SK-N-MC (cell line): ENCODE data around the gene RNF5.

Experiments
- DNase-seq: peaks from one replicate; pipeline ENCODE4 v3.0.0-alpha.2; 2011; ENCODE audit warnings: low read depth, low spot score
- H3K27ac ChIP-seq: fragments of 200-600 bp; sonication (generic); 2 replicates; pipeline ENCODE4 v1.5.1; 2016; ENCODE audit warnings: mixed run types
- H3K36me3 ChIP-seq: fragments of 200-600 bp; sonication (generic); 2 replicates; pipeline ENCODE4 v1.6.1; 2017; ENCODE audit warnings: antibody characterized with exemption, low read length, mixed read lengths; ENCODE audit not compliant: insufficient read depth
- H3K4me3 ChIP-seq: fragments of 200-600 bp; sonication (generic); 2 replicates; pipeline ENCODE4 v1.5.1; 2016
- H3K9ac ChIP-seq: fragments of 200-600 bp; sonication (generic); 2 replicates; pipeline ENCODE4 v1.8.0; 2017; ENCODE audit warnings: mixed run types, mixed read lengths; ENCODE audit not compliant: insufficient read length
- H3K9me3 ChIP-seq: fragments of 200-600 bp; sonication (generic); 2 replicates; pipeline ENCODE4 v1.6.1; 2017; ENCODE audit warnings: low read depth, mild to moderate bottlenecking, antibody characterized with exemption, low read length, moderate library complexity, mixed read lengths
- EZH2 ChIP-seq: fragments of 200-600 bp; sonication (generic); IDR thresholded peaks from one replicate; pipeline ENCODE4 v1.6.1; 2017; ENCODE audit warnings: antibody characterized with exemption
- FOXP2 ChIP-seq: optimal IDR thresholded peaks from 2 replicates; pipeline ENCODE3; 2011; ENCODE audit warnings: mild to moderate bottlenecking, moderate library complexity; ENCODE audit not compliant: insufficient read depth; ENCODE audit errors: extremely low read length, control extremely low read depth
- POLR2AphosphoS5 ChIP-seq: IDR thresholded peaks from 2 replicates; pipeline ENCODE4 v1.6.1; 2012; ENCODE audit warnings: mild to moderate bottlenecking, low read depth, low read length, borderline replicate concordance

Gene RNF5

DNA sequence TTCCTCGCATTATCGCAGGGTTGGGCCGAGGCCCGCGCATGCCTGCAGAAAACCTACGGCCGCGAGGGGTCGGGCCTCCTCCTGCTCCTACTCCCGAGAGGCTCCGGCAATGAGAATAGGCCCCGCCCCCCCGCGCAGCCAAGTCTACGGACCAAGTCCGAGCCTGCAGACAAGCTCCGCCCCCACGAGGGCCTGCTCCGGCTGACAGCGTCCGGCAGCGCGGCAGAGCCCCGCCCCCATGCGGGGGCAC is 17.4 kb downstream of the RNF5 start:
- Histone ChIP-seq H3K36me3 (no peaks in the 10 kb centered on the region), H3K9me3 (no peaks in the 10 kb centered on the region), H3K4me3 (peak overlapping the region; percentile 87), H3K27ac (peak overlapping the region; percentile 90), H3K9ac (peak overlapping the region; percentile 87)
- no peak for TF ChIP-seq POLR2AphosphoS5
- no peak for TF ChIP-seq FOXP2
- no peak for TF ChIP-seq EZH2
- DNase-seq = peak; percentile 90

DNA sequence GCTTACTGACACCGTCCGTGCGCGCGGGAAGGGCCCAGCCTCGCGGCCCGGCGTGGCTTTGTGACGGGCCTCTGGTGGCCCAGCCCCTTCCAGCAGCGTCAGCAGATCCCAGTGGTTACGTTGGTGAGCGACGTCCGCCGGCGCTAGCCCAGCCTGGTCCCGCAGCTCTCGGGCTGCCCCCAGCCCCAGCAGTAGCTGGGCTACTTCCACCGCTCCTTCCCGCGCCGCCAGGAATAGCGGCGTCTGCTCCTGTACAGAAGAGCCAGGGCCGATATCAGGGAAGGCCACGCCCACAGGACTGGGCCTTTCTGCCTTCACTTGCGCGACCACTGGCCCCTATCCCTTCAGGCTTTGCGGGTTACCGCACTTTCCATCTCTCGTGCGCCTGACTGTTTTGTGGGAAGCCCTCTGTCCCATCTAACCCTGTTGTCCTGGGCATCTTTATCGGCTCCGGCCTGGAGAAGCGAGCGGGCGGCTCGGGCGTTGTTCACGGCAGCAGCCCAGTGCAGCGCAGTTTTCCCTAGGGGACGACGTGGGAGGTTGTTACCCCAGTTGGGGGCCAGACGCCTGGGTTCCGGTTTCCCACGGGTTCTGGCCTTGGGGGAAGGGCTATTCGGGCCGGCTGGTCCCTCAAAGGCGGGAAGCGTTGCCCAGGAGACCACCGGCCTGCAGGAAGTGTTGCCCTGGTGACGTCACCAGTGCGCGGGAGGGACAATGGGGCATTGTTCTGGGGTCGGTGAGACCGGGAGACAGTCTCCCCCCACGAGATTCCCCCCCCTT is 17.9 kb downstream of the RNF5 start:
- H3K36me3 ChIP-seq = no peaks in the 10 kb centered on the region
- peak overlapping the region; percentile 90 for H3K27ac ChIP-seq
- H3K9ac ChIP-seq = peak overlapping the region; percentile 87
- no peaks in the 10 kb centered on the region for H3K9me3 ChIP-seq
- DNase-seq = no peak
- peak overlapping the region; percentile 87 for H3K4me3 ChIP-seq
- TF ChIP-seq FOXP2 = peak; percentile 14
- TF ChIP-seq POLR2AphosphoS5 = peak; percentile 83; the same call in 1 of the 2 replicates
- TF ChIP-seq EZH2 = no peak

DNA sequence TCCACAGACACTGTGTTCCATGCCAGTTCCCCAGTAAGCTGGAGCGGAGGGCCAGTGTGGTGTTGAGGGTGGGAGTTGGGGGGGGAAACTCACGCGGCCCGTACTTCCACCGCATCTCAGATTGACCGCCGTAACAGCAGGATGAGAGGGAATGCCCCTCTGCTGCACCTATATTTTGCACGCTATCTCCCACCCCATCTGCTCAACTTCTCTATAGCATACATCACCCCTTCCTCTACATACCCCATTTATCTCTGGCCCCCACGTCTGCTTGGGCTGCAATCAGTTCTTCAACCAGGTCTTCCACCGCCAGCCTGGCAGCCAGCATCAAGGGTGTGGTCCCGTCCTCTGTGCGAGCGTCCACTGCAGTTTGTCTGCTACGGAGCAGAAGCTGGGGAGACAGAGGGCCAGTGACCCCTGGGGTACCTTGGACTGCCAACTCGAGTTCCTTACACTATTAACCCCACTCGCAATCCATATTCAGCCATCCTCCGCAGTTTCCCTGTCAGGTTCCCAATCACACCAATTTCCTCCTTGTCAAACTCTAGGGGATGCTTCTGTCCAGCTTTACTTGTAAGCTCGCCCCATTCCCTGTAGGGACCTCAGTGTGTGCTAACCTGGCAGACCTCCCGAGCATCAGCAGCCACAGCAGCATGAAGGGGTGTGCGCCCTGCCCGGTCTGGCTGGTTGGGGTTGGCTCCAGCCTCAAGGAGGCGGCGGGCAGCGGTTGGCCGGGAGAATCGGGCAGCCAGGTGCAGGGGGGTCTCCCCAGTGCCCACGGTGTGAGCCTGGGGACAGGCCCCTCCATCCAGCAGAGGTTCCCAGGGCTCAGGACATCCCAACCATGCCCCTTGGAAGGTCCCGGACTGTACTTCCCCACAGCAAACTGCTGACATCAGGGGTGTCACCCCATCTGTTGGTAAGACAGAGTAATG is 18.7 kb downstream of the RNF5 start:
- no peak for DNase-seq
- no peaks in the 10 kb centered on the region for H3K36me3 ChIP-seq
- peak overlapping the region; percentile 20 for H3K9ac ChIP-seq
- peak overlapping the region; percentile 87 for H3K4me3 ChIP-seq
- H3K27ac ChIP-seq = peak overlapping the region; percentile 77
- no peaks in the 10 kb centered on the region for H3K9me3 ChIP-seq
- no peak for TF ChIP-seq EZH2
- TF ChIP-seq FOXP2 = no peak
- TF ChIP-seq POLR2AphosphoS5 = no peak

DNA sequence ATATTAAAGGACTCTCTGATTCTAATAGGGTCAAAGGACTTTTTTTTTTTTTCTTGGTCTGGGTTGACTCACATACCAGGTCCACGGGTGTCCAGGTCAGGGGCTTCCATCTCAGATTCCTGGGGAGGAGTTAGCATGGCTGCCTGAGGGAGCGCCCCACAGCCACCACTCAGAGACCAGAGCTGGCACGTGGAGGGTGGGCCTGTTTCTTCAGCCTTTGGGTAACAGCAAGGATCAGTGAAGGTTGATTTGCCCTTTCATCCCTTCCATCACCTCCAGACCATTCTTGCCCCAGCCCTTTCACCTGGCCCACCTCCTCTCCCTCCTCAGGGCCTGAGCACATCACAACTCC is 20.1 kb downstream of the RNF5 start:
- Histone ChIP-seq H3K36me3 (no peaks in the 10 kb centered on the region), H3K4me3 (no peak overlapping the region), H3K9ac (no peak overlapping the region), H3K27ac (no peak overlapping the region), H3K9me3 (no peaks in the 10 kb centered on the region)
- no peak for TF ChIP-seq POLR2AphosphoS5
- TF ChIP-seq FOXP2 = no peak
- TF ChIP-seq EZH2 = no peak
- no peak for DNase-seq

DNA sequence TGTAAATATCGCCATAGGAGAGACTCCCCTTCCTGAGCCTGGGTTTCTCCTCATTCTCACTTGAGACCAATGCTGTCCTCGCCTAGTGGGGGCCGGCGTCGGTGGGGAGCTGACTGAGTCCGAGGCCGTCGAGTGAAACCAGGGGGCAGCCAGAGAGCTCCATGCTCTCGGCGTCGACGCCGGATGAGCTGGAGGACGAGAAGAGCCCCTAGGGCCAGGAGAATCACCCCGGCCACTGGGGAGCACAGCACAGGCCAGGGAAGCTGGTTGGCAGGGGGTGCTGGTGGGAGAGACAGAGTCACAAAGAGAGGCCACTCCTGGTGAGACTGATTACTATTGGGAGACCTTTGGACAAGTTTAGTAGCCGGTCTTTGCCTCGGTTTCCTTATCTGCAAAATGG is 20.7 kb downstream of the RNF5 start:
- Histone ChIP-seq H3K27ac (no peak overlapping the region), H3K36me3 (no peaks in the 10 kb centered on the region), H3K9ac (no peak overlapping the region), H3K4me3 (no peak overlapping the region), H3K9me3 (no peaks in the 10 kb centered on the region)
- no peak for TF ChIP-seq FOXP2
- TF ChIP-seq POLR2AphosphoS5 = no peak
- TF ChIP-seq EZH2 = no peak
- DNase-seq = no peak

DNA sequence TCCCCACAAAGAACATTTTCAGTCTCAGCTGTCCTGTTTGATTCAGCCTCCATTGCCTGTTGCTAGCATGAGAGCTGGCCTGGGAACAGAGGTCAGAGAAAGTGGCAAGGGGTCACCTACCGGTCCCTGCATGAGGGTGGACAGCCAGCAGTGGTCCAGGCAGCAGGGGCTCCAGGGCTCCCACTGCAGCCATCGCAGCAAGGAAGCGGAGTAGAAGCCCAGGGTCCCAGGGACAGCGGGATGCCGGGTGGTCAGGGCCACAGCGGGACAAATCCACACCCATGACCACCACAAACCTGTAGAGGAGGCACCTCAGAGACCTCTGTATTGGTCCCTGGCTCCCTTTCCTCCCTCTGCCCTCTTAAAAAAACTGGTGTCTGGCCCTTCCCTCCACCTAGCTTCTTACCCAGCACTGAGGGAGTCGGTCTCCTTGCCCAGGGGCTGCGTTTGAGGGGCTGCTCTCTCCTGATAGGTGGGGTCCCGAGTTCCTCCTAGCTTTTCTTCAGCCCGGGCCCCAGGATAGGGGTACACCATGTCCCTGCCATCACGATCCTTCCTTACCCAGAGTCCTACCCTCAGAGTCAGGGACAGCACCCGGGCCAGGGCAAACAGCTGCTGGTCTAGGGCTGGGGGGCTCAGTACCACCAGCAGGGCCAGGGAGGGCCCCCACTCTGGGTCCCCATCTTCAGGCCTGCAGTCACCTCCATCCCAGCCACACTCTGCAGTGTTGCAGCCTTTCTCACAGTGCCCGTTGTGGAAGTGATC is 22.7 kb downstream of the RNF5 start:
- Histone ChIP-seq H3K36me3 (no peaks in the 10 kb centered on the region), H3K27ac (peak overlapping the region; percentile 96; the same call in 1 of the 2 replicates)
- no peak for DNase-seq

DNA sequence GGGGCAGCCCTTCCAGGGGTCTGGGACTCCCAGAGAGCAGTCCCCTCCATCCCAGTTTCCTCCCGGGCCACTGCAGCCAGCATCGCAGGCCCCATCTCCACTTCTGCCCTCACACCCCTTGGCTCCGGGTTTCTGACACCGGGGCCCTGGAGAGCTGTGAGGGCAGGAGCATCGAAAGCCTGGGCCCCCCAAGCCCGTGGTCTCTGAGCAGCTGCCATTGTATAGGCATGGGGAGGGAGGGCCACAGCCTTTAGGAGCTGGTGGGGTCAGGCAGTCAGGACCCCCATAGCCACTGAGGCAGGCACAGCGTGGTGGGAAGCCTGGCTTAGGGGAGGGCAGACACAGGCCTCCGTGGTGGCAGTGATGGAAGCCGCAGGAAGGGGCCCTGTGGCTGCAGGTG is 24.0 kb downstream of the RNF5 start:
- peak overlapping the region; percentile 96 for H3K27ac ChIP-seq
- no peaks in the 10 kb centered on the region for H3K36me3 ChIP-seq
- TF ChIP-seq FOXP2 (no peak), EZH2 (no peak), POLR2AphosphoS5 (no peak)
- H3K9ac ChIP-seq = no peak overlapping the region
- H3K9me3 ChIP-seq = no peaks in the 10 kb centered on the region
- DNase-seq = no peak
- H3K4me3 ChIP-seq = no peak overlapping the region

More for the DNA sequence above, 22.7 kb downstream of the RNF5 start:
- Histone ChIP-seq H3K4me3 (no peak overlapping the region), H3K9ac (no peak overlapping the region), H3K9me3 (no peaks in the 10 kb centered on the region)
- TF ChIP-seq POLR2AphosphoS5 (no peak), FOXP2 (no peak), EZH2 (no peak)
